Chondrocyte (in vitro differentiated cells): ENCODE results near the gene HS3ST4. TPM values are rescaled to one million over a fixed set of nuclear protein-coding genes. Genes with fewer than 3 reads are reported as not detected.

Experiments
- DNase-seq: peaks from one replicate; pipeline ENCODE4 v3.0.0; 2021; ENCODE audit warnings: mixed read lengths, low spot score
- H3K27ac Mint-ChIP-seq: one replicate; pipeline ENCODE4 v1.8.0; 2021; ENCODE audit warnings: mild to moderate bottlenecking, moderate library complexity, mixed read lengths; ENCODE audit not compliant: unreplicated experiment
- H3K27me3 Mint-ChIP-seq: 2 replicates; pipeline ENCODE4 v1.8.0; 2021; ENCODE audit warnings: low read depth, mixed read lengths
- H3K36me3 Mint-ChIP-seq: 2 replicates; pipeline ENCODE4 v1.8.0; 2021; ENCODE audit warnings: low read depth, mixed read lengths
- H3K4me1 Mint-ChIP-seq: 2 replicates; pipeline ENCODE4 v1.8.0; 2021; ENCODE audit warnings: low read depth, mild to moderate bottlenecking, mixed read lengths
- H3K4me3 Mint-ChIP-seq: one replicate; pipeline ENCODE4 v1.8.0; 2021; ENCODE audit warnings: mild to moderate bottlenecking, moderate library complexity, mixed read lengths; ENCODE audit not compliant: unreplicated experiment
- H3K9me3 Mint-ChIP-seq: 2 replicates; pipeline ENCODE4 v1.8.0; 2021; ENCODE audit warnings: low read depth, mixed read lengths
- total RNA-seq: library from RNA; stranded (reverse); gene quantifications from 3 replicates; pipeline ENCODE4 v1.2.1, GENCODE V29; 2021
- TF ChIP-seq, protein P1 (sequence below): fragments of 200-600 bp; sonication (generic); IDR thresholded peaks from 2 replicates; pipeline ENCODE4 v1.5.0; 2021; ENCODE audit warnings: antibody characterized with exemption, mild to moderate bottlenecking, moderate library complexity

Gene HS3ST4
- total RNA-seq, 1 donor from 2014 or later = not detected

DNA sequence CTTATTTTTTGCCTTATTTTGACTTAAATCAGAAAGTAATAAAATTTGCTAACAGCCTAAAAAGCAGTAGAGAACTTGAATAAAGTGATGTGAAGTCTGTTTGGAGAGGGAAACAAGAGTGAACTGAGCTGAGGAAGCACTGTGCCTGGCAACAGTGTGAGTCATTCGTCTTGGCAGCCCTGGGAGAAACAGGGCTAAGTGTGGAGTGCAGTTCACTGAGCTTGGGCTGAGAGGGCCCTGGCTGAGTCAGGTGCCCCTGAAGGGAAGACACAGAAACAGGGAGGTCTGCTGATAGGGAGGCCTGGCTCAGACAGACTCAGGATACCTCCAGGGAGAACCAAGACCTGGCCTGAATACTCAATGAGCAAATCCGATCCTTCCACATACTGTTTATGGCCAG, 132.1 kb downstream of the HS3ST4 start:
- Mint-ChIP-seq H3K36me3 (no peaks in the 10 kb centered on the region), H3K4me1 (no peaks in the 10 kb centered on the region), H3K27me3 (no peaks in the 10 kb centered on the region), H3K27ac (no peak overlapping the region), H3K9me3 (peaks cover 7% of the 10 kb centered on the region), H3K4me3 (no peak overlapping the region)
- TF ChIP-seq, protein P1, sequence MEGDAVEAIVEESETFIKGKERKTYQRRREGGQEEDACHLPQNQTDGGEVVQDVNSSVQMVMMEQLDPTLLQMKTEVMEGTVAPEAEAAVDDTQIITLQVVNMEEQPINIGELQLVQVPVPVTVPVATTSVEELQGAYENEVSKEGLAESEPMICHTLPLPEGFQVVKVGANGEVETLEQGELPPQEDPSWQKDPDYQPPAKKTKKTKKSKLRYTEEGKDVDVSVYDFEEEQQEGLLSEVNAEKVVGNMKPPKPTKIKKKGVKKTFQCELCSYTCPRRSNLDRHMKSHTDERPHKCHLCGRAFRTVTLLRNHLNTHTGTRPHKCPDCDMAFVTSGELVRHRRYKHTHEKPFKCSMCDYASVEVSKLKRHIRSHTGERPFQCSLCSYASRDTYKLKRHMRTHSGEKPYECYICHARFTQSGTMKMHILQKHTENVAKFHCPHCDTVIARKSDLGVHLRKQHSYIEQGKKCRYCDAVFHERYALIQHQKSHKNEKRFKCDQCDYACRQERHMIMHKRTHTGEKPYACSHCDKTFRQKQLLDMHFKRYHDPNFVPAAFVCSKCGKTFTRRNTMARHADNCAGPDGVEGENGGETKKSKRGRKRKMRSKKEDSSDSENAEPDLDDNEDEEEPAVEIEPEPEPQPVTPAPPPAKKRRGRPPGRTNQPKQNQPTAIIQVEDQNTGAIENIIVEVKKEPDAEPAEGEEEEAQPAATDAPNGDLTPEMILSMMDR = no peak
- DNase-seq = no peak

DNA sequence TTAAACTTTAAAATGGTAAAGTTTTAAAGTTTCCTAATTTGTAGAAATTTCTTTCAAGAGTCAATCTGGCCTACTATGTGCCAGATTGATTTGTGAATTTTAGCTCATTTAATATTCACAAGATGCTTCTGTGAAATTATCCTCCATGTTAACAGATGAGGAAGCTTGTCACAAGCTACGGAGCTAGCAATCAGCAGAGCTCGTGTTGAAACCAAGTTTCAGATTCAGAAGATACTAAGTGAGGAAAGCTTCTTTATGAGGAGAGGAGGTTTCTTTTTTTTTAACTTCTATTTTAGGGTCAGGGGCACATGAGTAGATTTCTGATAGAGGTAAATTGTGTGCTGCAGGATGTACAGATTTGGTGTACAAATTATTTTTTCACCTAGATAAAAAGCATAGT, 135.9 kb downstream of the HS3ST4 start:
- Mint-ChIP-seq H3K4me1 (no peaks in the 10 kb centered on the region), H3K27ac (no peak overlapping the region), H3K9me3 (peaks cover 4% of the 10 kb centered on the region), H3K27me3 (no peaks in the 10 kb centered on the region), H3K4me3 (no peak overlapping the region), H3K36me3 (no peaks in the 10 kb centered on the region)
- TF ChIP-seq, protein P1 = no peak
- no peak for DNase-seq

DNA sequence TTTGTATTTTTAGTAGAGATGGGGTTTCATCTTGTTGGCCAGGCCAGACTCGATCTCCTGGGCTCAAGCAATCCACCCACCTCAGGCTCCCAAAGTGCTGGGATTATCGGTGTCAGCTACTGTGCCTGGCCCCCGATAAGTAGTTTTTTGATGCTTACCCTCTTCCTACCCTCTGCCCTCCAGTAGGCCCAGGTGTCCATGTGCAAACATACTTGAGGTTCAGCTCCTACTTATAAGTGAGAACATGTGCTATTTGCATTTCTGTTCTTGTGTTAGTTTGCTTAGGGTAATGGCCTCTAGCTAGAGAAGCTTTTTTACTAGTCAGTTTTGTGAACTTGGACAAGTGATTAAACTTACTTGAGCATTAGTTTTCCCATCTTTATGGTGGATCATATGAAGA, 136.8 kb downstream of the HS3ST4 start:
- H3K36me3 Mint-ChIP-seq = no peaks in the 10 kb centered on the region
- H3K27ac Mint-ChIP-seq = no peak overlapping the region
- no peak for DNase-seq
- H3K27me3 Mint-ChIP-seq = no peaks in the 10 kb centered on the region
- H3K9me3 Mint-ChIP-seq = peaks cover 4% of the 10 kb centered on the region
- no peak overlapping the region for H3K4me3 Mint-ChIP-seq
- no peaks in the 10 kb centered on the region for H3K4me1 Mint-ChIP-seq
- TF ChIP-seq, protein P1 = no peak

DNA sequence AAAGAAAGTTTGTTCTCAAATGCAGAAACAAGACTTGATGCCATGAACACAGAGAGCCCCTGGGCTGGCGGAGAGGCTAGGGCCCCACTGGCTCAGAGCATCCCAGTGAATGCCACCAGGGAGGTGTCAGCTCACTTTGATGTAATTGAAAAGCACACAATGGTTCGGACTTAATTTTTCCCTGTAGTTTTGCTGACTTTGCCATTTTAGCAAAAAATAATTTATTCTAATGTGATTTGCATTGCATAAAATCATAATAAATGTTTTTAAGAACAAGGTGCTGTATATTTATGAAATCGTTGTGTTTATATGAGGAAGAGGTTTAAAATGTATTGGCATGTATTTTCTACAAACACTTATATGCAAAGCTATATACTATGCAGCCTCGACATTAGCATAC, 140.5 kb downstream of the HS3ST4 start:
- Mint-ChIP-seq H3K9me3 (no peaks in the 10 kb centered on the region), H3K27me3 (peaks cover 5% of the 10 kb centered on the region), H3K4me3 (no peak overlapping the region), H3K36me3 (no peaks in the 10 kb centered on the region), H3K27ac (no peak overlapping the region), H3K4me1 (no peaks in the 10 kb centered on the region)
- DNase-seq = no peak
- TF ChIP-seq, protein P1 = no peak

DNA sequence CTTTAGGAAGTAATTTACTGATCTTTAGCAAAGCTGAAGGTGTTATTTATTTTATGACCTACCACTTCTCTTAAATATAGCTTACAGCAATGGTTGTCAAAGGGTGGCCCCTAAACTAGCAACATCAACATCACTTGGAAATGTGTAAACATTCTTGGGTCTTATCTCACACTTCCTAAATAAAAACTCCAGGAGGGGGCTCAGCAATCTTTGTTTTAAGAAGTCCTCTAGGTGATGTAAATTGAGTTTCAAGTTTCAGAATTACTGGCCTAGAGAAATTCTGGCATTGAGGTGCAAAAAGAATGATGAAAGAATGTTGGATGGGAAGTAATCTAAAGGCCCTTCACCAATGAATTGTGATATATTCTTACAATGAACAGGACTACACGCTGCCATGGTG, 142.3 kb downstream of the HS3ST4 start:
- TF ChIP-seq, protein P1 = no peak
- no peaks in the 10 kb centered on the region for H3K9me3 Mint-ChIP-seq

More for the DNA sequence above, 142.3 kb downstream of the HS3ST4 start:
- peaks cover 3% of the 10 kb centered on the region for H3K4me1 Mint-ChIP-seq
- no peak overlapping the region for H3K27ac Mint-ChIP-seq
- no peak overlapping the region for H3K4me3 Mint-ChIP-seq
- no peaks in the 10 kb centered on the region for H3K36me3 Mint-ChIP-seq
- DNase-seq = no peak
- peaks cover 5% of the 10 kb centered on the region for H3K27me3 Mint-ChIP-seq
